Body of pancreas (tissue), 4 donors: ENCODE data around the gene RIN3. TPM values are rescaled to one million over a fixed set of nuclear protein-coding genes. Genes with fewer than 3 reads are reported as not detected.

Experiments
- ATAC-seq: fragments of 150-250 bp; one replicate; pipeline ENCODE4 v1.9.1; 2016
- DNase-seq, 4 donors: peaks; one replicate each; pipeline ENCODE4 v3.0.0-alpha.2; 2019
- H3K27ac ChIP-seq, 4 donors: fragments of 200-600 bp; sonication (generic); 1 replicate in 3 of 4; 2 replicates in 1 of 4; pipeline versions ENCODE4 v1.5.1 to v1.6.1; 2016 to 2019; ENCODE audit warnings: mild to moderate bottlenecking in 1 of 4, mixed read lengths in 1 of 4, moderate library complexity in 1 of 4
- H3K27me3 ChIP-seq, 2 donors: fragments of 200-600 bp; sonication (generic); one replicate each; pipeline ENCODE4 v1.6.0; 2016; ENCODE audit warnings: mild to moderate bottlenecking in 1 of 2
- H3K36me3 ChIP-seq, 2 donors: fragments of 200-600 bp; sonication (generic); replicated peaks in 1 of 2; 2 replicates each; pipeline ENCODE4 v1.5.1; 2016; ENCODE audit warnings: low read depth in 2 of 2; ENCODE audit not compliant: insufficient read depth in 1 of 2
- H3K4me1 ChIP-seq: fragments of 200-600 bp; sonication (generic); one replicate; pipeline ENCODE4 v1.6.0; 2016
- H3K4me3 ChIP-seq, 2 donors: fragments of 200-600 bp; sonication (generic); 1 replicate in 1 of 2; 2 replicates in 1 of 2; pipeline ENCODE4 v1.5.1; 2016 to 2019
- H3K9me3 ChIP-seq, 3 donors: fragments of 200-600 bp; sonication (generic); 1 replicate in 2 of 3; 2 replicates in 1 of 3; pipeline ENCODE4 v1.5.1; 2016
- POLR2A ChIP-seq, 3 donors: fragments of 450-650 bp; IDR thresholded peaks; one replicate each; pipeline ENCODE4 v1.6.1; 2016; ENCODE audit warnings: antibody characterized with exemption in 3 of 3, mild to moderate bottlenecking in 2 of 3
- WGBS, 2 donors: methylation state at CpG; one replicate each; pipeline ENCODE4 v1.1.5; 2017; 5-methylcytosine and 5-hydroxymethylcytosine counted together
- intact Hi-C: fragments of 100-400 bp; cut with DNase I; formaldehyde crosslinking; loops from one replicate; pipeline ENCODE4 v1.15.1; 2023
- total RNA-seq, 2 donors: library from RNA; depleted of rRNA; stranded (reverse); fragments of >200 nt; gene quantifications; one replicate each; pipeline ENCODE4 v1.1.0, GENCODE V29; 2016
- TF ChIP-seq, protein P1 (sequence below), 7 experiments: fragments of 450-650 bp in 4 of 7; fragments of 200-600 bp in 3 of 7; sonication (generic) in 3 of 7; IDR thresholded peaks; one replicate each; pipeline ENCODE4 v1.5.1; 2016 to 2019; ENCODE audit warnings: antibody characterized with exemption in 7 of 7

The RIN3 gene
- total RNA-seq, 2 donors from 2014 or later: 2.6 to 3.3 TPM

DNA sequence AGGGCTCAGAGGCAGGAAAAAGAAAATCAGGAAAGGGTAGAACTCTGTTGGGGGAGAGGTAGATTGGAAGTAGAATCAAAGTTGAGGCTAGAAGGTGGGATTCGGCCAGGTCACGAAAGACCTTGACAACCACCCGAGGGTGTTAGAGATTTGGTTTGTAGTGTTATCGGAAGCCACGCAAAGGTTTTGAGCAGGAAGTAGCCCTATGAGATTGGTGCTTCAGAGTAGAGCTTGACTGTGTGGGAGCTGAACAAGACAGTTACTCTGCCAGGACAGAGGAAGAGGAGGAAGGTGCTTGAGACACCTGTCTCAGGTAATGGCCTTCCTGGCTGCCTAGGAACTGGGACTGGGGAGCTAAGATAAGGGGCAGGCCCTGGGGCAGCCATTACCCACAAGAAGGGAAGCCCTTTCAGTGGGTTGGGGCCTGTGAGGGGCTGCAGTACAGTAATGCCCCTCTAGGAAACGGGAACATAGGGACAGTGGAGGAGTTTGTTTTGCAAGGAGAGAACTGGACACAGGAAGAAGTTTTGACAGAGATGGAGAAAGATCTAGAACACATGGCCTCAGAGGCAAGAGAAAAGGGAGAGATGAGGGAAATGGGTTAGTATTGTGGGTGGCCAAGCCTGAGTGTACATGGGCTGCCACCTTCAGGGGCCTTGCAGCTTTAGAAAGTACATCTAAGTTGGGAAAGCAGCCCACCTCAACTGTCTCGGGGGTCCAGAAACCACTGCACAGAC lies 73.5 kb downstream of the RIN3 start:
- DNase-seq: no peak
- TF ChIP-seq, protein P1, sequence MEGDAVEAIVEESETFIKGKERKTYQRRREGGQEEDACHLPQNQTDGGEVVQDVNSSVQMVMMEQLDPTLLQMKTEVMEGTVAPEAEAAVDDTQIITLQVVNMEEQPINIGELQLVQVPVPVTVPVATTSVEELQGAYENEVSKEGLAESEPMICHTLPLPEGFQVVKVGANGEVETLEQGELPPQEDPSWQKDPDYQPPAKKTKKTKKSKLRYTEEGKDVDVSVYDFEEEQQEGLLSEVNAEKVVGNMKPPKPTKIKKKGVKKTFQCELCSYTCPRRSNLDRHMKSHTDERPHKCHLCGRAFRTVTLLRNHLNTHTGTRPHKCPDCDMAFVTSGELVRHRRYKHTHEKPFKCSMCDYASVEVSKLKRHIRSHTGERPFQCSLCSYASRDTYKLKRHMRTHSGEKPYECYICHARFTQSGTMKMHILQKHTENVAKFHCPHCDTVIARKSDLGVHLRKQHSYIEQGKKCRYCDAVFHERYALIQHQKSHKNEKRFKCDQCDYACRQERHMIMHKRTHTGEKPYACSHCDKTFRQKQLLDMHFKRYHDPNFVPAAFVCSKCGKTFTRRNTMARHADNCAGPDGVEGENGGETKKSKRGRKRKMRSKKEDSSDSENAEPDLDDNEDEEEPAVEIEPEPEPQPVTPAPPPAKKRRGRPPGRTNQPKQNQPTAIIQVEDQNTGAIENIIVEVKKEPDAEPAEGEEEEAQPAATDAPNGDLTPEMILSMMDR (IDR thresholded peaks at IDR 0.05): no peak
- no peak for TF ChIP-seq POLR2A (IDR thresholded peaks at IDR 0.05)
- intact Hi-C loops: no loop called here
- Histone ChIP-seq H3K27me3 (no peaks in the 10 kb centered on the region), H3K9me3 (peaks cover 0 to 5% (median 0%) of the 10 kb centered on the region in 3 donors), H3K4me1 (no peaks in the 10 kb centered on the region), H3K27ac (no peak overlapping the region), H3K36me3 (no peaks in the 10 kb centered on the region), H3K4me3 (no peak overlapping the region)
- no peak for ATAC-seq
- 71 to 79% methylated on average over 7 of the region's 7 CpGs for WGBS, 2 donors

DNA sequence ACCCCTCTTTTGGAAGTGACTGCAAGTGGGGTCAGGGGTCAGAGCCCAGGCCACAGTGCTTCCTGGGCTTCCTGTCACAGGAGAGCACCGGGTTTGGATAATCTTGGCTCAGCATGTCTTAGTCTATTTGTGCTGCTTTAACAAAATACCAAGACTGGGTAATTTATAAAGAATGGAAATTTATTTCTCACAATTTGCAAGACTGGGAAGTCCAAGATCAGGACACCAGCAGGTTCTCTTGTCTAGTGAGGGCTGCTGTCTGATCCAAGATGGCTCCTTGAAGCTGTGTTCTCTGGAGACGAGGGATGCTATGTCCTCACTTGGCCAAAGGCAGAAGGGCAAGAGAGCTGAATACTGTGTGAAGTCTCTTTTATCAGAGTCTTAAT lies 74.1 kb downstream of the RIN3 start:
- Histone ChIP-seq H3K9me3 (peaks cover 0 to 5% (median 0%) of the 10 kb centered on the region in 3 donors), H3K4me3 (no peak overlapping the region), H3K36me3 (no peaks in the 10 kb centered on the region), H3K4me1 (no peaks in the 10 kb centered on the region), H3K27ac (no peak overlapping the region), H3K27me3 (no peaks in the 10 kb centered on the region)
- no peak for TF ChIP-seq POLR2A (IDR thresholded peaks at IDR 0.05)
- TF ChIP-seq, protein P1 (IDR thresholded peaks at IDR 0.05): no peak
- no peak for DNase-seq
- ATAC-seq: no peak
- 82 to 90% methylated on average over 1 to 2 of the region's 2 CpGs for WGBS, 2 donors
- intact Hi-C loops: no loop called here

DNA sequence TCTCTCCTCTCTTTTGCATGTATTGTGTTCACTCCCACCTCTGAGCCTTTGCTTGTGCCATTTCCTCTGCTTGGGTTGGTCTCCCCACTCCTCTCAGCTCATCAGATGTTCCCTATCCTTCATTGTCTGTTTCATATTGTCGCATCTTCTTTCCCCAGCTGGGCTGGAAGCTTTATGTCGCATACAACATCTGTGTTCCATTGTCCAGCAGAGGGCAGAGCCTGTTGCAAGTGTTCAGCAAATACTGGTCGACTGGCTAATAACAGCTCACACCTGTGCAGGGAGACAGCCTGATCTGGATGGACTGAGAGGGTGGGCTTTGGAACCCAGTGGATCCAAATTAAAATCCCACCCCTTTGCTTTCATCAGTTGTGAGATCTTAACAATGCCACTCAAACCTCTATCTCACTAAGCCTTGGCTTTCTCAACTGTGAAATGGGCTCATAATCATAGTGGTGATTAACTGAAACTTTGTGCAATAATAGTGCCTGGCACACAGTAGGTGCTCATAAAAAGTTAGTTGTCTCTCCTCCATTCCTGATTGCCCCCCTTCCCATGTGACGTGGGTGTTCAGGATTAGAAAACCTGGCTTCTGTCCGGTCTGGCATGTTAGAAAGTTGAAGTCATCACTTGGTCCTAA lies 75.8 kb downstream of the RIN3 start:
- intact Hi-C loops: no loop called here
- DNase-seq (no peak), ATAC-seq (no peak)
- TF ChIP-seq, protein P1 (IDR thresholded peaks at IDR 0.05): no peak
- TF ChIP-seq POLR2A (IDR thresholded peaks at IDR 0.05): no peak
- Histone ChIP-seq H3K9me3 (peaks cover 0 to 5% (median 0%) of the 10 kb centered on the region in 3 donors), H3K4me1 (no peaks in the 10 kb centered on the region), H3K36me3 (no peaks in the 10 kb centered on the region), H3K27me3 (no peaks in the 10 kb centered on the region), H3K4me3 (no peak overlapping the region), H3K27ac (no peak overlapping the region)
- WGBS, 2 donors: 61 to 70% methylated on average over 5 of the region's 5 CpGs

DNA sequence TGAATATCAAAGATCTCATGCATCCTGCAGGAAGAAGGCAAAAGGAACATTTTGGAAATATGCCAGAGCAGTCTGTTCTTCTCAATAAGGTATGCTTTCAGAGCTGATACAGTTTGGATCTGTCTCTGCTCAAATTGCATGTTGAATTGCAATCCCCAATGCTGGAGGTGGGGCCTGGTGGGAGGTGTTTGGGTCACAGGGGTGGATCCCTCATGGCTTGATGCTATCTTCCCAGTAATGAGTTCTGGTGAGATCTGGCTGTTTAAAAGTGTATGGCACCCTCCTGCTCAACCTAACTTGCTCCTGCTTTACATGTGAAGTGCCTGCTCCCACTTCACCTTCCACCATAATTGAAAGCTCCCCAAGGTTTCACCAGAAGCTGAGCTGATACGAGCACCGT lies 76.6 kb downstream of the RIN3 start:
- intact Hi-C loops: no loop called here
- DNase-seq: no peak
- 82 to 89% methylated on average over 2 of the region's 2 CpGs for WGBS, 2 donors
- Histone ChIP-seq H3K4me1 (no peaks in the 10 kb centered on the region), H3K27me3 (no peaks in the 10 kb centered on the region), H3K4me3 (no peak overlapping the region), H3K27ac (no peak overlapping the region), H3K36me3 (no peaks in the 10 kb centered on the region), H3K9me3 (peaks cover 0 to 5% (median 0%) of the 10 kb centered on the region in 3 donors)
- no peak for TF ChIP-seq POLR2A (IDR thresholded peaks at IDR 0.05)
- TF ChIP-seq, protein P1 (IDR thresholded peaks at IDR 0.05): no peak
- no peak for ATAC-seq
